ENCODE results near the gene STK32B. TPM values are rescaled to one million over a fixed set of nuclear protein-coding genes. Genes with fewer than 3 reads are reported as not detected.

STK32B gene
- total and polyA plus RNA-seq, 2 experiments from 2014 or later = 0.71 to 2.3 TPM

DNA sequence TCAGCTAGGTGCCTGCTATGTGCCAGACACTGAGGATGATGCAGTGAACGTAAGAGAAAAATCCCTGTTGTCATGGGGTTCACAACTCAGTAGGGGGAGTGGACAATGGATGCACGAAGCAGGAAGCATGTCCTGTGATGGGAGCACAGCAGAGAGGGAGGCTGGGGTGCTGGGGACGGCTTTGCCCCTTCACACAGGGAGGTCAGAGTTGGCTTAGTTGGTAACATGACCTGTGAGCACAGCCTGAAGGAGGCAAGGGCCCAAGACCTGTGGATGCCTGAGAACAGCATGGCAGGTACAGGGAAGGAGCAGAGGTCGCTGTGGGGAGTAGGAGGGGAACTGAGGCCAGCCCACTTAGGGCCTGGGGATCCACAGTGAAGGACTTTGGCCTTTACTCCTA is 109.4 kb downstream of the STK32B start:
- peaks cover 8% of the 10 kb centered on the region; the same call in 1 of the 2 replicates for H3K4me1 ChIP-seq (ENCODE audit: insufficient read depth)

More for the DNA sequence above, 109.4 kb downstream of the STK32B start:
- Histone ChIP-seq H3K4me3 (no peak overlapping the region), H3K36me3 (ENCODE audit: insufficient read depth) (no peaks in the 10 kb centered on the region), H3K9me2 (ENCODE audit: insufficient read depth) (no peaks in the 10 kb centered on the region), H3K79me2 (replicated peaks; ENCODE audit: insufficient read depth) (no peaks in the 10 kb centered on the region), H3K27me3 (ENCODE audit: insufficient read depth) (no peaks in the 10 kb centered on the region), H4K20me1 (replicated peaks; ENCODE audit: insufficient read depth) (no peaks in the 10 kb centered on the region), H2AFZ (no peak overlapping the region), H3F3A (replicated peaks; ENCODE audit: low read depth) (no peaks in the 10 kb centered on the region), H3K4me2 (no peak overlapping the region), H3K27ac (ENCODE audit: low read depth) (no peak overlapping the region)
- ATAC-seq = no peak
- no peak overlapping the region for H3K4me3 Mint-ChIP-seq
- no peak for DNase-seq (ENCODE audit: low spot score)
- no peak for TF ChIP-seq POLR2AphosphoS5 (IDR thresholded peaks at IDR 0.05; ENCODE audit: low read depth)
- TF ChIP-seq JUNB (IDR thresholded peaks at IDR 0.05; ENCODE audit: unreplicated experiment) = no peak
- TF ChIP-seq, protein P1, sequence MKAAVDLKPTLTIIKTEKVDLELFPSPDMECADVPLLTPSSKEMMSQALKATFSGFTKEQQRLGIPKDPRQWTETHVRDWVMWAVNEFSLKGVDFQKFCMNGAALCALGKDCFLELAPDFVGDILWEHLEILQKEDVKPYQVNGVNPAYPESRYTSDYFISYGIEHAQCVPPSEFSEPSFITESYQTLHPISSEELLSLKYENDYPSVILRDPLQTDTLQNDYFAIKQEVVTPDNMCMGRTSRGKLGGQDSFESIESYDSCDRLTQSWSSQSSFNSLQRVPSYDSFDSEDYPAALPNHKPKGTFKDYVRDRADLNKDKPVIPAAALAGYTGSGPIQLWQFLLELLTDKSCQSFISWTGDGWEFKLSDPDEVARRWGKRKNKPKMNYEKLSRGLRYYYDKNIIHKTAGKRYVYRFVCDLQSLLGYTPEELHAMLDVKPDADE (IDR thresholded peaks at IDR 0.05) = no peak
- TF ChIP-seq CREB1 (CRISPR knock-in tag; IDR thresholded peaks at IDR 0.05; ENCODE audit: low read depth) = no peak
- no peak for TF ChIP-seq EZH2 (IDR thresholded peaks at IDR 0.05; ENCODE audit: low read depth, unreplicated experiment)
- TF ChIP-seq, protein P2, sequence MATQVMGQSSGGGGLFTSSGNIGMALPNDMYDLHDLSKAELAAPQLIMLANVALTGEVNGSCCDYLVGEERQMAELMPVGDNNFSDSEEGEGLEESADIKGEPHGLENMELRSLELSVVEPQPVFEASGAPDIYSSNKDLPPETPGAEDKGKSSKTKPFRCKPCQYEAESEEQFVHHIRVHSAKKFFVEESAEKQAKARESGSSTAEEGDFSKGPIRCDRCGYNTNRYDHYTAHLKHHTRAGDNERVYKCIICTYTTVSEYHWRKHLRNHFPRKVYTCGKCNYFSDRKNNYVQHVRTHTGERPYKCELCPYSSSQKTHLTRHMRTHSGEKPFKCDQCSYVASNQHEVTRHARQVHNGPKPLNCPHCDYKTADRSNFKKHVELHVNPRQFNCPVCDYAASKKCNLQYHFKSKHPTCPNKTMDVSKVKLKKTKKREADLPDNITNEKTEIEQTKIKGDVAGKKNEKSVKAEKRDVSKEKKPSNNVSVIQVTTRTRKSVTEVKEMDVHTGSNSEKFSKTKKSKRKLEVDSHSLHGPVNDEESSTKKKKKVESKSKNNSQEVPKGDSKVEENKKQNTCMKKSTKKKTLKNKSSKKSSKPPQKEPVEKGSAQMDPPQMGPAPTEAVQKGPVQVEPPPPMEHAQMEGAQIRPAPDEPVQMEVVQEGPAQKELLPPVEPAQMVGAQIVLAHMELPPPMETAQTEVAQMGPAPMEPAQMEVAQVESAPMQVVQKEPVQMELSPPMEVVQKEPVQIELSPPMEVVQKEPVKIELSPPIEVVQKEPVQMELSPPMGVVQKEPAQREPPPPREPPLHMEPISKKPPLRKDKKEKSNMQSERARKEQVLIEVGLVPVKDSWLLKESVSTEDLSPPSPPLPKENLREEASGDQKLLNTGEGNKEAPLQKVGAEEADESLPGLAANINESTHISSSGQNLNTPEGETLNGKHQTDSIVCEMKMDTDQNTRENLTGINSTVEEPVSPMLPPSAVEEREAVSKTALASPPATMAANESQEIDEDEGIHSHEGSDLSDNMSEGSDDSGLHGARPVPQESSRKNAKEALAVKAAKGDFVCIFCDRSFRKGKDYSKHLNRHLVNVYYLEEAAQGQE (IDR thresholded peaks at IDR 0.05; ENCODE audit: unreplicated experiment) = no peak
- TF ChIP-seq NANOG (IDR thresholded peaks at IDR 0.05; ENCODE audit: borderline replicate concordance) = no peak
- TF ChIP-seq, protein P3, sequence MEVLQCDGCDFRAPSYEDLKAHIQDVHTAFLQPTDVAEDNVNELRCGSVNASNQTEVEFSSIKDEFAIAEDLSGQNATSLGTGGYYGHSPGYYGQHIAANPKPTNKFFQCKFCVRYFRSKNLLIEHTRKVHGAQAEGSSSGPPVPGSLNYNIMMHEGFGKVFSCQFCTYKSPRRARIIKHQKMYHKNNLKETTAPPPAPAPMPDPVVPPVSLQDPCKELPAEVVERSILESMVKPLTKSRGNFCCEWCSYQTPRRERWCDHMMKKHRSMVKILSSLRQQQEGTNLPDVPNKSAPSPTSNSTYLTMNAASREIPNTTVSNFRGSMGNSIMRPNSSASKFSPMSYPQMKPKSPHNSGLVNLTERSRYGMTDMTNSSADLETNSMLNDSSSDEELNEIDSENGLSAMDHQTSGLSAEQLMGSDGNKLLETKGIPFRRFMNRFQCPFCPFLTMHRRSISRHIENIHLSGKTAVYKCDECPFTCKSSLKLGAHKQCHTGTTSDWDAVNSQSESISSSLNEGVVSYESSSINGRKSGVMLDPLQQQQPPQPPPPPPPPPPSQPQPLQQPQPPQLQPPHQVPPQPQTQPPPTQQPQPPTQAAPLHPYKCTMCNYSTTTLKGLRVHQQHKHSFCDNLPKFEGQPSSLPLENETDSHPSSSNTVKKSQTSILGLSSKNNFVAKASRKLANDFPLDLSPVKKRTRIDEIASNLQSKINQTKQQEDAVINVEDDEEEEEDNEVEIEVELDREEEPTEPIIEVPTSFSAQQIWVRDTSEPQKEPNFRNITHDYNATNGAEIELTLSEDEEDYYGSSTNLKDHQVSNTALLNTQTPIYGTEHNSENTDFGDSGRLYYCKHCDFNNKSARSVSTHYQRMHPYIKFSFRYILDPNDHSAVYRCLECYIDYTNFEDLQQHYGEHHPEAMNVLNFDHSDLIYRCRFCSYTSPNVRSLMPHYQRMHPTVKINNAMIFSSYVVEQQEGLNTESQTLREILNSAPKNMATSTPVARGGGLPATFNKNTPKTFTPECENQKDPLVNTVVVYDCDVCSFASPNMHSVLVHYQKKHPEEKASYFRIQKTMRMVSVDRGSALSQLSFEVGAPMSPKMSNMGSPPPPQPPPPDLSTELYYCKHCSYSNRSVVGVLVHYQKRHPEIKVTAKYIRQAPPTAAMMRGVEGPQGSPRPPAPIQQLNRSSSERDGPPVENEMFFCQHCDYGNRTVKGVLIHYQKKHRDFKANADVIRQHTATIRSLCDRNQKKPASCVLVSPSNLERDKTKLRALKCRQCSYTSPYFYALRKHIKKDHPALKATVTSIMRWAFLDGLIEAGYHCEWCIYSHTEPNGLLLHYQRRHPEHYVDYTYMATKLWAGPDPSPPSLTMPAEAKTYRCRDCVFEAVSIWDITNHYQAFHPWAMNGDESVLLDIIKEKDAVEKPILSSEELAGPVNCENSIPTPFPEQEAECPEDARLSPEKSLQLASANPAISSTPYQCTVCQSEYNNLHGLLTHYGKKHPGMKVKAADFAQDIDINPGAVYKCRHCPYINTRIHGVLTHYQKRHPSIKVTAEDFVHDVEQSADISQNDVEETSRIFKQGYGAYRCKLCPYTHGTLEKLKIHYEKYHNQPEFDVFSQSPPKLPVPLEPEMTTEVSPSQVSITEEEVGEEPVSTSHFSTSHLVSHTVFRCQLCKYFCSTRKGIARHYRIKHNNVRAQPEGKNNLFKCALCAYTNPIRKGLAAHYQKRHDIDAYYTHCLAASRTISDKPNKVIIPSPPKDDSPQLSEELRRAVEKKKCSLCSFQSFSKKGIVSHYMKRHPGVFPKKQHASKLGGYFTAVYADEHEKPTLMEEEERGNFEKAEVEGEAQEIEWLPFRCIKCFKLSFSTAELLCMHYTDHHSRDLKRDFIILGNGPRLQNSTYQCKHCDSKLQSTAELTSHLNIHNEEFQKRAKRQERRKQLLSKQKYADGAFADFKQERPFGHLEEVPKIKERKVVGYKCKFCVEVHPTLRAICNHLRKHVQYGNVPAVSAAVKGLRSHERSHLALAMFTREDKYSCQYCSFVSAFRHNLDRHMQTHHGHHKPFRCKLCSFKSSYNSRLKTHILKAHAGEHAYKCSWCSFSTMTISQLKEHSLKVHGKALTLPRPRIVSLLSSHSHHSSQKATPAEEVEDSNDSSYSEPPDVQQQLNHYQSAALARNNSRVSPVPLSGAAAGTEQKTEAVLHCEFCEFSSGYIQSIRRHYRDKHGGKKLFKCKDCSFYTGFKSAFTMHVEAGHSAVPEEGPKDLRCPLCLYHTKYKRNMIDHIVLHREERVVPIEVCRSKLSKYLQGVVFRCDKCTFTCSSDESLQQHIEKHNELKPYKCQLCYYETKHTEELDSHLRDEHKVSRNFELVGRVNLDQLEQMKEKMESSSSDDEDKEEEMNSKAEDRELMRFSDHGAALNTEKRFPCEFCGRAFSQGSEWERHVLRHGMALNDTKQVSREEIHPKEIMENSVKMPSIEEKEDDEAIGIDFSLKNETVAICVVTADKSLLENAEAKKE (CRISPR knock-in tag; IDR thresholded peaks at IDR 0.05) = no peak
- no peak for TF ChIP-seq ZNF114 (CRISPR knock-in tag; IDR thresholded peaks at IDR 0.05)
- TF ChIP-seq, protein P4, sequence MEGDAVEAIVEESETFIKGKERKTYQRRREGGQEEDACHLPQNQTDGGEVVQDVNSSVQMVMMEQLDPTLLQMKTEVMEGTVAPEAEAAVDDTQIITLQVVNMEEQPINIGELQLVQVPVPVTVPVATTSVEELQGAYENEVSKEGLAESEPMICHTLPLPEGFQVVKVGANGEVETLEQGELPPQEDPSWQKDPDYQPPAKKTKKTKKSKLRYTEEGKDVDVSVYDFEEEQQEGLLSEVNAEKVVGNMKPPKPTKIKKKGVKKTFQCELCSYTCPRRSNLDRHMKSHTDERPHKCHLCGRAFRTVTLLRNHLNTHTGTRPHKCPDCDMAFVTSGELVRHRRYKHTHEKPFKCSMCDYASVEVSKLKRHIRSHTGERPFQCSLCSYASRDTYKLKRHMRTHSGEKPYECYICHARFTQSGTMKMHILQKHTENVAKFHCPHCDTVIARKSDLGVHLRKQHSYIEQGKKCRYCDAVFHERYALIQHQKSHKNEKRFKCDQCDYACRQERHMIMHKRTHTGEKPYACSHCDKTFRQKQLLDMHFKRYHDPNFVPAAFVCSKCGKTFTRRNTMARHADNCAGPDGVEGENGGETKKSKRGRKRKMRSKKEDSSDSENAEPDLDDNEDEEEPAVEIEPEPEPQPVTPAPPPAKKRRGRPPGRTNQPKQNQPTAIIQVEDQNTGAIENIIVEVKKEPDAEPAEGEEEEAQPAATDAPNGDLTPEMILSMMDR (conservative IDR thresholded peaks at IDR 0.05; ENCODE audit: low read depth in 2 of 2) = no peak
- no peak for TF ChIP-seq EZH2phosphoT487 (IDR thresholded peaks at IDR 0.05; ENCODE audit: unreplicated experiment)
- TF ChIP-seq ZNF331 (CRISPR knock-in tag; IDR thresholded peaks at IDR 0.05; ENCODE audit: low read depth) = no peak
- no peak for TF ChIP-seq STAT1 (IDR thresholded peaks at IDR 0.05; ENCODE audit: unreplicated experiment)
- H3K4me1 Mint-ChIP-seq = peaks cover 10% of the 10 kb centered on the region
- peaks cover 1% of the 10 kb centered on the region for H3K27me3 Mint-ChIP-seq (ENCODE audit: insufficient read depth, low read depth, poor library complexity)
- no peaks in the 10 kb centered on the region for H3K36me3 Mint-ChIP-seq (ENCODE audit: low read depth)
- no peaks in the 10 kb centered on the region for H3K9me3 Mint-ChIP-seq
- no peak overlapping the region for H3K27ac Mint-ChIP-seq
